PC-9 (cell line): ENCODE data around the gene MB.

ENCODE experiments used
- CTCF ChIP-seq: fragments of 200-600 bp; sonication (generic); conservative IDR thresholded peaks from 2 replicates; pipeline ENCODE4 v1.6.1; 2017; ENCODE audit warnings: mixed run types, antibody characterized with exemption, mild to moderate bottlenecking, moderate library complexity
- EZH2 ChIP-seq: fragments of 200-600 bp; sonication (generic); IDR thresholded peaks from 2 replicates; pipeline ENCODE4 v1.8.0; 2017; ENCODE audit warnings: antibody characterized with exemption, low read depth

- no peak for TF ChIP-seq CTCF
- TF ChIP-seq EZH2: no peak
Measured at GRCh38 chr22:35580351-35581022, 36.6 kb downstream of the MB start.
